Measurements from ENCODE around the gene AHNAK2.

AHNAK2 gene

GRCh38 chr14:104977008-104977680 lies 1.0 kb downstream of the AHNAK2 start:
- Histone ChIP-seq H3K4me2 (ENCODE audit: low read depth, low read length, poor library complexity, severe bottlenecking) (no peak overlapping the region), H3K9me2 (replicated peaks; ENCODE audit: insufficient read depth, low read length) (no peaks in the 10 kb centered on the region), H2AFZ (ENCODE audit: low read depth, low read length, severe bottlenecking) (no peak overlapping the region), H3F3A (ENCODE audit: insufficient read depth) (no peaks in the 10 kb centered on the region), H3K9me3 (ENCODE audit: insufficient read depth, low read length) (no peaks in the 10 kb centered on the region), H3K36me3 (ENCODE audit: low read length) (no peaks in the 10 kb centered on the region), H3K27ac (ENCODE audit: low read depth, low read length) (no peak overlapping the region), H3K79me2 (ENCODE audit: insufficient read depth, low read length) (no peaks in the 10 kb centered on the region), H3K27me3 (ENCODE audit: low read length) (no peaks in the 10 kb centered on the region), H3K4me3 (ENCODE audit: insufficient read depth, low read length, poor library complexity, severe bottlenecking) (no peak overlapping the region), H3K9ac (ENCODE audit: low read length) (no peak overlapping the region), H4K20me1 (ENCODE audit: low read depth, low read length) (no peaks in the 10 kb centered on the region)
- TF ChIP-seq CTCF (IDR thresholded peaks at IDR 0.05; ENCODE audit: insufficient read depth, low read length, poor library complexity, severe bottlenecking) (no peak), EZH2phosphoT487 (conservative IDR thresholded peaks at IDR 0.05; ENCODE audit: low read length) (no peak)

GRCh38 chr14:104976198-104977007 lies 1.8 kb downstream of the AHNAK2 start:
- peak; percentile 88 for TF ChIP-seq CTCF (IDR thresholded peaks at IDR 0.05; ENCODE audit: insufficient read depth, low read length, poor library complexity, severe bottlenecking)
- TF ChIP-seq EZH2phosphoT487 (conservative IDR thresholded peaks at IDR 0.05; ENCODE audit: low read length), result no peak
- Histone ChIP-seq H3K4me2 (ENCODE audit: low read depth, low read length, poor library complexity, severe bottlenecking) (no peak overlapping the region), H2AFZ (ENCODE audit: low read depth, low read length, severe bottlenecking) (no peak overlapping the region), H3K9me3 (ENCODE audit: insufficient read depth, low read length) (no peaks in the 10 kb centered on the region), H3K36me3 (ENCODE audit: low read length) (no peaks in the 10 kb centered on the region), H3K9me2 (replicated peaks; ENCODE audit: insufficient read depth, low read length) (no peaks in the 10 kb centered on the region), H3K27ac (ENCODE audit: low read depth, low read length) (no peak overlapping the region), H3F3A (ENCODE audit: insufficient read depth) (no peaks in the 10 kb centered on the region), H4K20me1 (ENCODE audit: low read depth, low read length) (no peaks in the 10 kb centered on the region), H3K9ac (ENCODE audit: low read length) (no peak overlapping the region), H3K27me3 (ENCODE audit: low read length) (no peaks in the 10 kb centered on the region), H3K79me2 (ENCODE audit: insufficient read depth, low read length) (no peaks in the 10 kb centered on the region), H3K4me3 (ENCODE audit: insufficient read depth, low read length, poor library complexity, severe bottlenecking) (no peak overlapping the region)

- Histone ChIP-seq H3K36me3 (ENCODE audit: low read length) (no peaks in the 10 kb centered on the region), H3K27me3 (ENCODE audit: low read length) (no peaks in the 10 kb centered on the region), H3K9me2 (replicated peaks; ENCODE audit: insufficient read depth, low read length) (no peaks in the 10 kb centered on the region), H3F3A (ENCODE audit: insufficient read depth) (no peaks in the 10 kb centered on the region), H3K79me2 (ENCODE audit: insufficient read depth, low read length) (no peaks in the 10 kb centered on the region), H2AFZ (ENCODE audit: low read depth, low read length, severe bottlenecking) (no peak overlapping the region), H3K4me2 (ENCODE audit: low read depth, low read length, poor library complexity, severe bottlenecking) (no peak overlapping the region), H3K9ac (ENCODE audit: low read length) (no peak overlapping the region), H3K9me3 (ENCODE audit: insufficient read depth, low read length) (no peaks in the 10 kb centered on the region), H4K20me1 (ENCODE audit: low read depth, low read length) (no peaks in the 10 kb centered on the region), H3K4me3 (ENCODE audit: insufficient read depth, low read length, poor library complexity, severe bottlenecking) (no peak overlapping the region), H3K27ac (ENCODE audit: low read depth, low read length) (no peak overlapping the region)
- TF ChIP-seq CTCF (IDR thresholded peaks at IDR 0.05; ENCODE audit: insufficient read depth, low read length, poor library complexity, severe bottlenecking), result no peak
- TF ChIP-seq EZH2phosphoT487 (conservative IDR thresholded peaks at IDR 0.05; ENCODE audit: low read length), result no peak
Observed at GRCh38 chr14:104975481-104976197, 2.5 kb downstream of the AHNAK2 start.
